Stimulated activated CD8-positive, alpha-beta memory T cell treated with anti-CD3 and anti-CD28 coated beads, Interleukin-15, amount 100 ng/mL, for 4 hours (primary cell): ENCODE data around the gene NEK11.
"Not testable (repeated sequence)": the region's sequence is repeated elsewhere in the genome, so short reads cannot be mapped to it uniquely, and the experiment has no call there.

Experiments
- DNase-seq, 2 donors: peaks; one replicate each; pipeline ENCODE4 v3.0.0-alpha.2; 2020; ENCODE audit warnings: low read depth in 2 of 2

The NEK11 gene

GRCh38 chr3:131042271-131042985, 15.8 kb downstream of the NEK11 start:
- DNase-seq: not testable (repeated sequence)

- DNase-seq: no peak
These were observed 20.9 kb downstream of the NEK11 start for GRCh38 chr3:131047582-131047981.

- DNase-seq: no peak
These were observed 21.4 kb downstream of the NEK11 start for GRCh38 chr3:131048030-131048429.

GRCh38 chr3:131050001-131050400, 23.3 kb downstream of the NEK11 start:
- DNase-seq: no peak

- DNase-seq: no peak
These were observed 26.6 kb downstream of the NEK11 start for GRCh38 chr3:131053043-131053859.

GRCh38 chr3:131067983-131068382, 41.3 kb downstream of the NEK11 start:
- no peak for DNase-seq

GRCh38 chr3:131072099-131072559, 45.5 kb downstream of the NEK11 start:
- DNase-seq: no peak

- no peak for DNase-seq
These were observed 46.2 kb downstream of the NEK11 start for GRCh38 chr3:131072845-131073244.

- DNase-seq: no peak
These were observed 49.1 kb downstream of the NEK11 start for GRCh38 chr3:131075632-131076328.

GRCh38 chr3:131077904-131078303, 51.2 kb downstream of the NEK11 start:
- DNase-seq: no peak

- no peak for DNase-seq
These were observed 52.4 kb downstream of the NEK11 start for GRCh38 chr3:131079086-131079485.

- DNase-seq: no peak
These were observed 54.5 kb downstream of the NEK11 start for GRCh38 chr3:131081224-131081623.

GRCh38 chr3:131082246-131082645, 55.6 kb downstream of the NEK11 start:
- no peak for DNase-seq

- DNase-seq: no peak
These were observed 56.5 kb downstream of the NEK11 start for GRCh38 chr3:131082871-131083863.

GRCh38 chr3:131091768-131092167, 65.1 kb downstream of the NEK11 start:
- no peak for DNase-seq

GRCh38 chr3:131107637-131108433, 81.2 kb downstream of the NEK11 start:
- no peak for DNase-seq

GRCh38 chr3:131109156-131109555, 82.5 kb downstream of the NEK11 start:
- no peak for DNase-seq

GRCh38 chr3:131110087-131110486, 83.4 kb downstream of the NEK11 start:
- no peak for DNase-seq

- DNase-seq: no peak
These were observed 87.6 kb downstream of the NEK11 start for GRCh38 chr3:131114256-131114655.

GRCh38 chr3:131125684-131126083, 99.0 kb downstream of the NEK11 start:
- no peak for DNase-seq
